Right renal cortex interstitium (tissue), 3 donors: ENCODE data around the gene HRAS. TPM values are rescaled to one million over a fixed set of nuclear protein-coding genes. Genes with fewer than 3 reads are reported as not detected.
"Not testable (repeated sequence)": the region's sequence is repeated elsewhere in the genome, so short reads cannot be mapped to it uniquely, and the experiment has no call there.

Source experiments
- DNase-seq, 3 donors: peaks; one replicate each; pipeline ENCODE4 v3.0.0-alpha.2; 2013; ENCODE audit warnings: low read depth in 3 of 3, low spot score in 2 of 3
- polyA plus RNA-seq, 3 donors: library from polyadenylated mRNA; unstranded; fragments of 120-200 nt; gene quantifications; one replicate each; pipeline ENCODE4 v1.2.1, GENCODE V29; 2013; ENCODE audit not compliant: insufficient read length in 3 of 3

Gene HRAS
- polyA plus RNA-seq, 3 donors, result 36.8 to 44.5 (median 39.2) TPM

DNA sequence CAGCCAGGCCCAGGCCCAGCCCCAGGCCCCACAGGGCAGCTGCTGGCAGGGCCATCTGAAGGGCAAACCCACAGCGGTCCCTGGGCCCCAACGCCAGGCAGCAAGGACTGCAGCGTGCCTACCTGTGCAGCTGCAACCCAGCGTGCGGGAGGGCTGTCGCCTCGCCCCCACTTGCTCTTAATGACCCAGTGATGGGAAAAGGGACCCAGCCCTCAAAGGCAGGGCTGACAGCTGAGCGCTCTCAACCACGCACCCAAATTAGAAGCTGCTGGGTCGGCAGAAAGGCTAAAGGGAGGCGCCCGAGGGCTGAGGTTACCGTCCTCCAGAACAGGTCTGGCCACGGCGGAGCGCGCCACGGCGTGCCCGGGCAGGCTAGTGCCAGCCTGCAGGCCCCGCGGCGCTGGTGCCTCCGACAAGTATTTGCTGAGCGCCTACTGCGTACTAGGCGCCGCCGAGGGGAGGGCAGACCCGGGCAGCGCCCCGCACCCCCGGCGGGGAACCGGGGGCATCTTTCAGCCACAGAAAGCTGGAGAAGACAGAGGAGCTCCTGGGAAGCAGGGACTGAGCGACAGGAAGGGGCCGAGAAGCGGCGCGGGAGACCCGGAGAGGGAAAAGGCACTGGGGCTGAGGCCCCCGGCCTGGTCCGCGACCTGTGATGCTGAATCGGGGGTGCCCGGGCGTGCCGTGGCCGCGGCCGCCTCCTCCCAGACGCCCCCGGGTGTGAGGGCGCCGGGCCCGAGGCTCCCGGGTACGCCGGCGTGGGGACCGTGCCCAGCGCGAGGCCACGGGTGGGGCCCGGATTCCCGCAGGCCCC lies 773 bp downstream of the HRAS start:
- no peak for DNase-seq

DNA sequence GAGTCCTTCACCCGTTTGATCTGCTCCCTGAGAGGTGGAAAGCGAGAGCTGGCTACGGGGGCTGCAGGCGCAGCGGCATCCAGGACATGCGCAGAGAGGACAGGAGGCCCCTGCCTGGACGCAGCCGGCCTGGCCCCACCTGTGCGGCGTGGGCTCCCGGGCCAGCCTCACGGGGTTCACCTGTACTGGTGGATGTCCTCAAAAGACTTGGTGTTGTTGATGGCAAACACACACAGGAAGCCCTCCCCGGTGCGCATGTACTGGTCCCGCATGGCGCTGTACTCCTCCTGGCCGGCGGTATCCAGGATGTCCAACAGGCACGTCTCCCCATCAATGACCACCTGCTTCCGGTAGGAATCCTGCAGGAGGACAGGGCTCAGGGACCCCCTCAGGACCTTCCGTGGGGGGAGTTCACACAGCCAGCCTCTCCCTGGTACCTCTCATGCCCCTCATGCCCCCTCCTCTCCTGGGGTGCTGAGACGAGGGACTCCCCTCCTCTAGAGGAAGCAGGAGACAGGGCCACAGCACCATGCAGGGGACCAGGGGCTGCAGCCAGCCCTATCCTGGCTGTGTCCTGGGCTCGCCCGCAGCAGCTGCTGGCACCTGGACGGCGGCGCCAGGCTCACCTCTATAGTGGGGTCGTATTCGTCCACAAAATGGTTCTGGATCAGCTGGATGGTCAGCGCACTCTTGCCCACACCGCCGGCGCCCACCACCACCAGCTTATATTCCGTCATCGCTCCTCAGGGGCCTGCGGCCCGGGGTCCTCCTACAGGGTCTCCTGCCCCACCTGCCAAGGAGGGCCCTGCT lies 1.6 kb downstream of the HRAS start:
- no peak for DNase-seq

DNA sequence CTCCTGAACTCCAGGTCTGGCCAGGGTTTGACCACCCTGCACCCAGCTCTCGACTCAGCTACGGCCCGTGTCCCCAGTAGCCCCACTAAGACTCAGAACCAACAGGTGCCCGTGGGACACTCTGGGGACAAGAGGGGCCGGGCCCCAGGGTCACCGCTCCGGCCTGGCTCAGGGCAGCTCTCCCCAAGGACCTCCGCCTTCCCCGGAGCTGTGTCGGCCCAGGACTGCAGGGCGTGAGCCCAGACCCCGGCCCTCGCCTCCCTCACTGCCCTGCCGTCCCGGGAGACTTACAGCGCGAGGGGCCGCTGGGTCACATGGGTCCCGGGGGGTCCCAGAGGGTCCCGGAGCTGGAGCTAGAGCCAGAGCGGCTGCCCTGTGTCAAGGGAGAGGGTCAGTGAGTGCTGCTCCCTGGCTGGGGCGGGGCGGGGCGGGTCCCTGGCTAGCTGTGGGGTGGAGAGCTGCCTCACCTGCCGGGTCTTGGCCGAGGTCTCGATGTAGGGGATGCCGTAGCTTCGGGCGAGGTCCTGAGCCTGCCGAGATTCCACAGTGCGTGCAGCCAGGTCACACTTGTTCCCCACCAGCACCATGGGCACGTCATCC lies 2.3 kb downstream of the HRAS start:
- no peak for DNase-seq

DNA sequence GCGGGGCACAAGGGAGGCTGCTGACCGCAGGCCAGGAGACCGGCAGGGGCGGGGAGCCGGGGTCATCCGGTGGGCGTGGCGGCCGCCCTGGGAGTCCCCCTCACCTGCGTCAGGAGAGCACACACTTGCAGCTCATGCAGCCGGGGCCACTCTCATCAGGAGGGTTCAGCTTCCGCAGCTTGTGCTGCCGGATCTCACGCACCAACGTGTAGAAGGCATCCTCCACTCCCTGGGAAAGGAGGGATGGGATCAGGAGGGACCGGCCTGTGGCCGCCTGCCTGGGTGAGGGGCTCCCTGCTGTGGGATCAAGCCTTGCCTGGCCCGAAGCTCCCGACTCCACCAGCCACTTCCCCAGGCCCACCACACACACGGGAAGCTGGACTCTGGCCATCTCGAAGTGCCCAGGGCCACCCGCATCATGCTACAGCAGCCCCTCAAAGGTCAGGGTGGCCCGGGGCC lies 2.8 kb downstream of the HRAS start:
- DNase-seq, result no peak

DNA sequence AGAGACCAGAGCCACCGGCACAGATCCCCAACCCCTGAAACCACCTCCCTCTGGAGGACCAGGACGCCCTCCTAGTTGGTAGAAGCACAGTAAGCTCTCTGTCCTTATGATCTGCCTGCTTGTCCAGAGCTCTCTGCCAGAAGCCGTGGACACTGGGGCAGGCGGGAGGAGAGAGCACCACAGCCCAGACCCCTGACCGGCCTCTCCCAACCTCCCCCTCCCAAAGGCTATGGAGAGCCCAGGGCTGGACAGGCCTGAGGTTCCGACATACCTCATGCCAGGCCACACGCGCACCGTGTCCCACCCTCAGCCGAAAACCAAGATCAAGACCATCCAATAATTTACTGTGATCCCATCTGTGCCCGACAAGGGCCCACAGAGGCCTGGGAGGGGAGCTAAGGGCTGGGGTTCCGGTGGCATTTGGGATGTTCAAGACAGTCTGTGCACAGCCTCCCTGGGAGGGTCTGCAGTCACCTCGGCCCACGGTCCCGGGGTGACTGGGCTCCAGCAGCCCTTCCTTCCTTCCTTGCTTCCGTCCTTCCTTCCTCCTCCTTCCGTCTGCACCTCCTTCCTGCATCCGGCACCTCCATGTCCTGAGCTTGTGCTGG lies 3.4 kb downstream of the HRAS start:
- no peak for DNase-seq

DNA sequence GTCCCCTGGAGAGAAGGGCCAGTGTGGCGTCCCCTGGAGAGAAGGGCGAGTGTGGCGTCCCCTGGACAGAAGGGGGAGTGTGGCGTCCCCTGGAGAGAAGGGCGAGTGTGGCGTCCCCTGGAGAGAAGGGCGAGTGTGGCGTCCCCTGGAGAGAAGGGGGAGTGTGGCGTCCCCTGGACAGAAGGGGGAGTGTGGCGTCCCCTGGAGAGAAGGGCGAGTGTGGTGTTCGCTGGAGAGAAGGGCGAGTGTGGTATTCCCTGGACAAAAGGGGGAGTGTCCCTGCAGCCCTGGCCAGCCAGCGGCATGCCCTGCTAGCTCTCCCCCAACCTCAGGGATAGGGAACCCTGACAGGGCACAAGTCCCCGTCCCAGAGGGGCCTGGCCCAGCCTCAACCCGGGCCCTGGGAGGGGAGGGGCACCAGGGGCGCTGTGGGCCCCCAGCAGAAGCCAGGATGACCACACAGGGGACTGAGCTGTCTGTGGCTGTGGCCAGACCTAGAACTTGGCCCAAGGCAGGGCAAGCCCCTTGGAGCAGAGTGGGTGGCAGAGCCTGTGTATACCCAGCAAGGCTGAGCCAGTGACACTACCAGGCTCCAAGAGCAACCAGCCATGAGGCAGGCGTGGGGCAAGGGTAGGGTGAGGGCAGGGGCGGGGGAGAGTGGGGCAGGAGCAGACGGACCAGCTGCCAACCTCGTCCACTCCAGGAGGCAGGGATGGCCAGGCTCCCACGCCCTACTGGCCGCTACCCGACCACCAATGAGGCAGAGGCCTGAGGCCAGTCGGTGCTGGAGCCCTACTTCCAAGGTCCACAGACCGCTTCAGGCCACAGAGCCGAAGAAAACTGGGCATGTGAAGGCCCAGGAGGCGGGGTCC lies 4.2 kb downstream of the HRAS start:
- no peak for DNase-seq

DNA sequence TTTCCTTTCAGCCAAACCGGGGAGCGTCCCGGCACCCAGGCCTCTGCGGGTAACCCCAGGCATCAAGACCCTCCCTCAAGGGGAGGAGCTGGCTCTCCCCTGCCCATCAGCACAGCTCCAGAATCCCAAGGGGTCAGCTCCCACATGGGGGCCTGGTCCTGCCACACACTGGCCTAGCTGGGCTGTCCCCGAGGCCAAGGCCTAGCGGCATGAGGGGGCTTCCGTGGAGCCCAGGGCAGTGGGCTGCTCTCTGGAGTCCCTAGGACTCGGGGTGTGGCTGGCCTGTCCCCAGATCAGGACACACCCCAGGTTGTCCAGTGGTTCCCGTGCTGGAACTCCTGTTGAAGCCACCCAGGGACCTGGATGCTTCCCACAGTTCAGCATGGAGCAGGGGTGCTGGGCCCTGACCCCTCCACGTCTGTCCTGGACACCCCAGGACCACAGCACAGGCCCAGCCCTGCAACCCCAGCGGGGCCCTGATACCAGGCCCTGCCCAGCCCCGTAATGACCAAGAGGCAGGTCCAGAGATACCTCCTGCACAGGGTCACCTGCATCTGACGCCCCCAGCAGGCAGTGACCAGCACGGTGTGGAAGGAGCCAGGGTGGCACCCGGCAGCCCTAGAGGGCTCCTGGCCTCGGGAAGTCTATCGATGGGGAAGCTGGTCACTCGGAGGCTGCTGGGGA lies 5.5 kb downstream of the HRAS start:
- no peak for DNase-seq

DNA sequence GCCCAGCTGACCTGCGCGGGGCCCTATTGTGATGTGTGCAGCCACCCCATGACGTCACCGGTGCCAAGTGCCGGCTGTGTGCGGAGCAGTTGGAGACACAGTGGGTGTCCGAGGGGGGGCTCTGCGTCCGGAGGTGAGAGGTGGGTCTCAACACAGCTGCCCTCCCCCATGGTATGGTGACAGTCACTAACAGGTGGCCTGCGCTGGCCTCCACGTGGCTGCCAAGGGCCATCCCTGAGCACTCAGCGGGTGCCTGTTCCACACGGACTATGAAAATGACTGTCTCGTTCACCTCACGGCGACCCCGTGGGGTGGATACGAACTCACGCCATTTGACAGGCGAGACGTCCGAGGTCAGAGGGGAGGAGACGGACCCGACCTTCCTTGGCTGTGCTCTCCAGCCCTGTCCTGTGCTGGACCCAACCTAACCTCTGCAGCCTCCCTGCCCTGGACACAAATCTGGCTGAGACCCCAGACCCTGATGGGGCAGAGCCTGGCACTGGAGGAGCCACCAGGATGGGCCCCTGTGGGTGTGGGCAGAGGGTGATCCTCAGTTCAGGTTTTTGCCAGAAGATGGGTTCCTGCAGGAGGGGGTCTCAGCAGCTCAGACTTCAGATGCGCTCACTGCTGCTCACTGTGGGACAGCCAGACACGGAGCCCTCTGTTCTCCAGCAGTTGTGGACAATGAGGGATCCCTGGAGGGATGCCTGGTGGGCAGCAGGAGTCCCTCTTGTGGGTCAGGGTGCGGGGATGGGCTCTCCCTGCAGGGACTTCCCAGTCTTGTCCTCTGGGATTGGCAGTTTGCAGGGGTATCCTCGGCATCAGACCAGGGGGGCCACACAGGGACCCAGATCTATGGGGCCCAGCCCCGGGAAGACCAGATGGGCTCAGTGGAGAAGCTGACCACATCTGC lies 6.3 kb downstream of the HRAS start:
- no peak for DNase-seq

DNA sequence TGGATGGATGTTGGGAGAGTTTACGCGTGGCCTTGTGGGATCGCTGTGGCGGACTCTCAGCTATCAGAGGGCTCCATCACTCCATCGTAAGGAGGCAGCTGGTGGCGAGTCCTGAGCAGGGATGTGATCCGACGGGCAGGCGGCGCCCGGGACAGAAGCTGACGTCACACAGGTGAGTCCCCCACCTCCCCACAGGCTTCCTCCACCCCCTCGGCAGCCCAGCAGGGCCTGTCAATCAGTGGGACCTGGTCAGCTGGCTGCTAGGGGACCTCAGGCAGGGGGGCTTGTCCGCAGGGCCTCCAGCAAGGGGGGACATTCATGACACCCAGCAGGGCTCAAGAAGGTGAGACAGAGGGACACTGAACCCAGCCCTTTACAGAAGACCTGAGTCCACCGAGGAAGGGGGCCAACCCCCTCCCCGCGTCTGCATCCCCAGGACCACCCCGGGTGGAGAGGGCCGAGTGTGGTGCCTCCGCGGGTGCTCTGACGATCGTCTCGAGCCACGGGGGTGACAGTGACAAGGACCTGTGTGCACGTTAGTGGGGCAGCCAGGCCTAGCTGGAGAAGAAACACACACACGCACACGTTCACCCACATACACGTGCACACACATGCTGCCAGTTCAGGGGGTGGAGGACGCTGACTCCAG lies 7.1 kb downstream of the HRAS start:
- no peak for DNase-seq

DNA sequence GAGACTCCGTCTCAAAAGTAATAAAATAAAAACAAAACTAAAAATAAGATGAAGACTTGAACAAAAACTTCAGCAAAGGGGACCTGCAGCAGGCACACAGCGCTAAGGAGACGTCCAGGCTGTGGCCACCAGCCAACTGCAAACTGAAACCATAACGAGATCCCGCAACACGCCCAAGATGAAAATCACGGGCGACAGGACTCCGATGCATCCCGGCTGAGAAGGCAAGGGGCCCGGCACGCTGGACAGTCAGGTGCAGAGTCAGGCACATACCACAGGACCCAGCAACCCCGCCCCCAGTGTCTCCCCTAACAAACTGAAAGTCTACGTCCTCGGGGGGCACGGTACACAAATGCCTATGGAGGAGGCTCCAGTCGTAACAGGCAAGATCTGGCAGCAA lies 9.2 kb downstream of the HRAS start:
- DNase-seq, result no peak

DNA sequence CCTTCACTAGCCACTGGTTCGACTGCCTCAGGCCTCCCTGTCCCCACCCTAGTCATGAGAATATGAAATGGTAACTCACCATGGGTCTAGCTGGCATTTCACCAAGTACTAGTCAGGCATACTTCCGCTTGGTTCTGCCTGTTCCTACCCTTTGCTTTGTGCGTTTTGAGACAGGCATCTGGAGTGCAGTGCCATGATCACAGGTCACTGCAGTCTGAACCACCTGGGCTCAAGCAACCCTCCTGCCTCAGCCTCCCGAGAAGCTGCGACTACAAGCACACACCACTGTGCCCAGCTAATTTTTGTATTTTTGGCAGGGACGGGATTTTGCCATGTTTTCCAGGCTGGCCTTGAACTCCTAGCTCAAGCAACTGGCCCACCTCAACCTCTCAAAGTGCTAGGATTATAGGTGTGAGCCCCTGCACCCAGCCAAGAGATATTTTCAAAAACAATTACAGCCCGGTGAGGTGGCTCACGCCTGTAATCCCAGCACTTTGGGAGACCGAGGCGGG lies 14.1 kb downstream of the HRAS start:
- DNase-seq, result no peak

DNA sequence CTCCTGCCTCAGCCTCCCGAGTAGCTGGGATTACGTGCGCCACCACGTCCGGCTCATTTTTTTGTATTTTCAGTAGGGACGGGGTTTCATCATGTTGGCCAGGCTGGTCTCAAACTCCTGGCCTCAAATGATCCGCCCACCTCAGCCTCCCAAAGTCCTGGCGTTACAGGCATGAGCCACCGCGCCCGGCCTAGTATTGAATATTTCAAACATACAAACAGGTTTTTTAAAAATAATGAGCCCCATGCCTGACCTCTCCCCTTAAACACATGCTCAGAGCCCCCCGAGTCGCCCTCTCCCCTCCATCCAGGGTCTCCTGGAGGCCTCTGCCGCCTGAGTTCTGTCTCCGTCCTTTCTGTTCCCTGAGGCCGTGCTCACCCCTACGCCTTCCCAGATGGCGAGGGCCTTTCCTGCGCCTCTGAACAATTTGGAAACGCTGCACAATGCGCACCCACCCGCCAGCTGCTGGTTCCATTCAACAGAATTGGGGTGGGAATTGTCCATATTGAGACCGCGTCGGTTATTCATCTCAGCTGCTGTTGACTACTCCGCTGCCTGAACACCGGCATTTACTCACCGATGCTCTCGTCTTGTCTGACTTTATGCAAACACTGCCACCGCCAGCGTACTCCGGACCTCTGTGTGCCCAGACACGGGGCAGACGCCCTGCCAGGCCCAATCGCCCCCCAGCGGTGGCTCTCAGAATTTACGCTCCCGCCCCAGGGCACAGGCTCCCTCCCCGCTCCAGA lies 14.8 kb downstream of the HRAS start:
- DNase-seq, result no peak

DNA sequence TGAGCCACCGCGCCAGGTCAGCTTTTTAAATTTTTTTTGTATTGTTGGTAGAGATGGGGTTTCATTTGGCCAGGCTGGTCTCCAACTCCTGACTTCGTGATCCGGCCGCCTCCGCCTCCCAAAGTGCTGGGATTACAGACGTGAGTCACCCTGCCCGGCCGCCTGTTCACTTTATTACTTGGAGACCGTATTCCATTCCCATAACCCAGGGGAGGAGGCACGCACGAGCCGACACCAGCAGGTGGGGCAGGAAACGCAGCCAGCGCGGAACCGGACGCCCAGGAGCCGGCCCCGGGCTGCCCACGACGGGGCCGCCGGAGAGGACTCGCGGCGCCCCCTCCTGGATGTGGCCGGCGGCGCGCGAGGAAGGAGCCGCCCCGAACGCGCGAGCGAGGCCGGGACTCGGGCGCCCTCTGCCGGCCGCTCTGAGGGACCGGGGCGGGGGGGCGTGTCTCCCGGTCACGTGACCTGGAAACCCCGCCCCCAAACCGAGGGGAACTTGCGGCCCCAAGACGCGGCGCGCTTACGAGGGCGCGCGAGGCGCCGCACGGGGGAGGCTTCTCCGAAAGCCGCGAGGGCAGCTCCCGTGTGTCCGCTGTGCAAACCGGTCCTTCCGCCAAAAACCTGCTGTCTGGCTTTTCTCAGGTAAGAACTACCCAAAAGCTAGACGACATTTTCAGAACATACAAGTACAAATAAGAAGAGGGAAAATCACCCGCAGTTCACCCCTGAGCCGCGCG lies 16.7 kb downstream of the HRAS start:
- DNase-seq, result no peak

DNA sequence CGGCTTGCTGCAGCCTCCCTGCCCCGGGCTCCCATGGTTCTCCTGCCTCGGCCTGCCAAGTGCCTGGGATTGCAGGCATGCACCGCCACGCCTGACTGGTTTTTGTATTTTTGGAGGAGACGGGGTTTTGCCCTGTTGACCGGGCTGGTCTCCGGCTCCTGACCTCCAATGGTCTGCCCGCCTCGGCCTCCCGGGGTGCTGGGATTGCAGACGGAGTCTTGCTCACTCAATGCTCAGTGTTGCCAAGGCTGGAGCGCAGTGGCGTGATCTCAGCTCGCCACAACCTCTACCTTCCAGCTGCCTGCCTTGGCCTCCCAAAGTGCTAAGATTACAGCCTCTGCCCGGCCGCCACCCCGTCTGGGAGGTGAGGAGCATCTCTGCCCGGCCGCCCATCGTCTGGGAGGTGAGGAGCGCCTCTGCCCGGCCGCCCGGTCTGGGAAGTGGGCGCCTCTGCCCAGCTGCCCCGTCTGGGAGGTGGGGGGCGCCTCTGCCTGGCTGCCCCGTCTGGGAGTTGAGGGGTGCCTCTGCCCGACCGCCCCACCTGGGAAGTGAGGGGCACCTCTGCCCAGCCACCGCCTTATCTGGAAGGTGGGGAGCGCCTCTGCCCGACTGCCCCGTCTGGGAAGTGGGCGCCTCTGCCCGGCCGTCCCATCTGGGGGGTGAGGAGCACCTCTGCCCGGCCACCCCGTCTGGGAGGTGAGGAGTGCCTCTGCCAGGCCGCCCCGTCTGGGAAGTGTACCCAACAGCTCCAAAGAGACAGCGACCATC lies 18.3 kb downstream of the HRAS start:
- DNase-seq, result not testable (repeated sequence)

DNA sequence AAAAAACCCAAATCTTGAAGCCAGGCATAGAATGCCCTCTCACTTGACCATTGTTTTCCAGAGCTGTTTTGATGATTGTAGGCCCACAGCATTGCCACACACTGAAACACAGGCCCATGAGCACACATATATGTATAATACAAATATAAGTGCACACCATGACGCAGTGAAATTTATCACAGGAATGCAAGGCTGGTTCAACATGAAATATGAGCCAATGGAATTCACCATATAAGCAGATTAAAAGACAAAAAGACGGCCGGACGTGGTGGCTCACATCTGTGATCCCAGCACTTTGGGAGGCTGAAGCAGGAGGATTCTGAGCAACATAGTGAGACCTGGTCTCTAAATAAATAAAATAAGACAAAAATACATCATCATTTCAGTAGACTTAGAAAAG lies 19.0 kb downstream of the HRAS start:
- no peak for DNase-seq

DNA sequence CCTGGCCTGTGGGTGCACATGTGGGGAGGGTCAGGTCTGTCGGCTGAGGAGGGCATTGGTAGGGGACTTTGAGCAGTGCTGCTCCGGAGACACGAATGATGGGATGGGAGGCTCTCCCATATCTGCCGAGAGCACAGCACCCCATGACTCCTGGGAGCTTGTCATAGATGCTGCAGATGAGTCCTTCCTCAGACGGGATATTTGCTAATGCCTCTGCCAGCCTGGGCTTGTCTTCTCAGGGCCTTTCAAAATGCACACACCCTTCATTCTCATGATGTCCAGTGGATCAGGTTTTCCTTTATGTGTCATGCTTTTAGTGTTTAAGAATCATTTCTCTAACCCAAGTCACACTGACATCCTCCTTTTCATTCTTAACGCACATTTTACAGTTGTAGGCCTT lies 20.2 kb downstream of the HRAS start:
- DNase-seq, result no peak
